Breast epithelium (tissue), 3 donors: ENCODE measurements around the gene RPS27.
"Not testable (repeated sequence)": the region's sequence is repeated elsewhere in the genome, so short reads cannot be mapped to it uniquely, and the experiment has no call there.

Source experiments
- CTCF ChIP-seq, 3 donors: fragments of 450-650 bp; IDR thresholded peaks; one replicate each; pipeline ENCODE4 v1.5.1; 2016 to 2017; ENCODE audit warnings: antibody characterized with exemption in 3 of 3, mild to moderate bottlenecking in 3 of 3, moderate library complexity in 3 of 3
- POLR2A ChIP-seq: fragments of 450-650 bp; IDR thresholded peaks from one replicate; pipeline ENCODE4 v1.6.1; 2016; ENCODE audit warnings: antibody characterized with exemption, mild to moderate bottlenecking, moderate library complexity
- POLR2AphosphoS5 ChIP-seq, 3 donors: sonication (generic); formaldehyde crosslinking; IDR thresholded peaks; one replicate each; pipeline ENCODE4 v1.6.1; 2017; ENCODE audit warnings: antibody characterized with exemption in 3 of 3

- TF ChIP-seq CTCF (IDR thresholded peaks at IDR 0.05); POLR2A; POLR2AphosphoS5 (IDR thresholded peaks at IDR 0.05): not testable (repeated sequence)
Observed at GRCh38 chr1:153979091-153979490, 11.5 kb upstream of the RPS27 start.
